CD4-positive, alpha-beta T cell (primary cell): Measurements from ENCODE around the gene PLA2G4D. TPM values are rescaled to one million over a fixed set of nuclear protein-coding genes. Genes with fewer than 3 reads are reported as not detected.

Experiments
- ATAC-seq: fragments of 200-7000 bp; cut with Tn5 transposase; one replicate; pipeline ENCODE4 v1.10.0; 2022; ENCODE audit warnings: mild to moderate bottlenecking; ENCODE audit not compliant: poor library complexity
- CTCF ChIA-PET: fragments of 350-600 bp; sonication (Branson Sonifier 250); formaldehyde crosslinking; loops from one replicate; lab custom pipeline; 2021; ENCODE audit warnings: antibody characterized with exemption, inconsistent platforms; lab: Charles Lee
- POLR2A ChIA-PET: fragments of 350-600 bp; sonication (Branson Sonifier 250); formaldehyde crosslinking; loops from one replicate; lab custom pipeline; 2021; ENCODE audit warnings: antibody characterized with exemption, inconsistent platforms; lab: Charles Lee
- DNase-seq, 14 experiments: peaks; one replicate each; pipeline ENCODE4 v3.0.0-alpha.2; 2013 to 2020; ENCODE audit warnings: mixed read lengths in 2 of 14
- H3K27ac ChIP-seq, 2 donors: one replicate each; pipeline versions ENCODE4 v1.5.1 to v1.7.0; 2013; ENCODE audit warnings: low read length in 2 of 2, low read depth in 1 of 2, mild to moderate bottlenecking in 1 of 2
- H3K27me3 ChIP-seq, 2 experiments: 1 replicate in 1 of 2; 2 replicates in 1 of 2; pipeline versions ENCODE4 v1.6.1 to v1.7.0; 2013; ENCODE audit warnings: low read length in 2 of 2, control low read depth in 1 of 2, mild to moderate bottlenecking in 1 of 2, moderate library complexity in 1 of 2; ENCODE audit not compliant: insufficient read depth in 2 of 2, control insufficient read depth in 1 of 2
- H3K36me3 ChIP-seq: one replicate; pipeline ENCODE4 v1.6.1; 2013; ENCODE audit warnings: low read length, control low read depth; ENCODE audit not compliant: insufficient read depth
- H3K4me1 ChIP-seq: one replicate; pipeline ENCODE4 v1.6.1; 2013; ENCODE audit warnings: low read length, control low read depth; ENCODE audit not compliant: insufficient read depth
- H3K4me3 ChIP-seq: one replicate; pipeline ENCODE4 v1.5.1; 2013; ENCODE audit warnings: mild to moderate bottlenecking, low read length, moderate library complexity
- H3K9me3 ChIP-seq, 2 experiments: 1 replicate in 1 of 2; 2 replicates in 1 of 2; pipeline versions ENCODE4 v1.6.1 to v1.7.0; 2013; ENCODE audit warnings: low read length in 2 of 2, mild to moderate bottlenecking in 2 of 2, control low read depth in 1 of 2, moderate library complexity in 1 of 2; ENCODE audit not compliant: control insufficient read depth in 1 of 2, insufficient read depth in 1 of 2
- H3K27ac Mint-ChIP-seq: one replicate; pipeline ENCODE4 v1.8.0; 2020; ENCODE audit warnings: mixed read lengths
- H3K27me3 Mint-ChIP-seq: one replicate; pipeline ENCODE4 v1.8.0; 2021; ENCODE audit warnings: mixed read lengths
- H3K36me3 Mint-ChIP-seq: one replicate; pipeline ENCODE4 v1.8.0; 2021; ENCODE audit warnings: low read depth, mixed read lengths
- H3K4me1 Mint-ChIP-seq: one replicate; pipeline ENCODE4 v1.8.0; 2021; ENCODE audit warnings: low read depth, mixed read lengths
- H3K4me3 Mint-ChIP-seq: one replicate; pipeline ENCODE4 v1.8.0; 2020; ENCODE audit warnings: mild to moderate bottlenecking, mixed read lengths
- H3K9me3 Mint-ChIP-seq: one replicate; pipeline ENCODE4 v1.8.0; 2020; ENCODE audit warnings: mixed read lengths
- CTCF ChIP-seq: fragments of 200-600 bp; IDR thresholded peaks from one replicate; pipeline ENCODE4 v1.8.0; 2022; ENCODE audit warnings: antibody characterized with exemption, mild to moderate bottlenecking
- intact Hi-C, 2 experiments: fragments of 100-400 bp; cut with DNase I in 1 of 2; cut with micrococcal nuclease in 1 of 2; formaldehyde crosslinking; loops; one replicate each; pipeline versions ENCODE4 v1.15.1 to v1.9.0; 2023 to 2025; cut with DNase I, micrococcal nuclease
- total RNA-seq, 174 experiments: library from RNA in 2 of 174; stranded (reverse) in 2 of 174; gene quantifications; one replicate each; pipeline ENCODE4 v1.2.3 and lab custom pipeline; 2021 to 2026

Gene PLA2G4D
- total RNA-seq, 2 experiments from 2014 or later: not detected

DNA sequence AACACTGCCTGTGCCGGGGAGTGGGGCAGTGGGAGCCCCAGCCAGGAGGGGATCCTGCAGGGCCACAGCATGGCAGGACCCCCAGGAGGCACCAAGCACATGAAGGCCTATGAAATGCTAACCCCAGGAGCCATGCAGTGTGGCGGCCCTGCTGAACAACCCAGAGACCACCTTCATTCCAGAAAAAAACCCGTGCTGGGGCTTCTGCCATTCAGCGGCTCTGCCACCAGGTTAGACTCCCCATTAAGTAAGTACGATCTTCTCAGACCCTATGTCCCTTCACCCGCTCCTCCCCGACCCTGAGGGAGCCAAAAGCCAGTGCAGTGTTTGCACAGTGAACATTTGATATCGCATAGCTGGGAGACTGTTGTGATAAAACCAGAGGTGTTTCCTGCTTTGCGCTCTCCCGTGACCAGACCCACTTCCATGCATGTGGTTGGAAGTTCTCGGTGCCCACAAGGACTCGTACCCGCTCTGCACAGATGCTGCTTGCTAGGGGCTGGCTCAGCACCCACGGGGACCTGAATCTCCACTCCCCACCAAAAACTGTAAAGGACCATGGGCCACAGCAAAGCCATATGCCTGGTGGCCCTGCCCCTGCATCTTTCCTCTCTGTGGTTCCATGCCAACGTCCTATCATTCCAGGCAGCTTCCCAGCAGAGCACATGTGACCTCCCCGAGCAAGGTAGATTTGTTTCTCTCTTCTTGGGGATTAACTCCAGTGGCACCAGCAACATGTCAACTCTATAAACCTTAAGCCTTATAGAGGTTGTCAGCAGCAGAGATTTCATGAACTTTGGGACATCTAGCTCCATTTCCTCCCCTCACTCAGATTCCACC, 5.3 kb downstream of the PLA2G4D start:
- ChIA-PET CTCF (no interaction called here), POLR2A (no interaction called here)
- no peak overlapping the region for H3K27ac Mint-ChIP-seq

DNA sequence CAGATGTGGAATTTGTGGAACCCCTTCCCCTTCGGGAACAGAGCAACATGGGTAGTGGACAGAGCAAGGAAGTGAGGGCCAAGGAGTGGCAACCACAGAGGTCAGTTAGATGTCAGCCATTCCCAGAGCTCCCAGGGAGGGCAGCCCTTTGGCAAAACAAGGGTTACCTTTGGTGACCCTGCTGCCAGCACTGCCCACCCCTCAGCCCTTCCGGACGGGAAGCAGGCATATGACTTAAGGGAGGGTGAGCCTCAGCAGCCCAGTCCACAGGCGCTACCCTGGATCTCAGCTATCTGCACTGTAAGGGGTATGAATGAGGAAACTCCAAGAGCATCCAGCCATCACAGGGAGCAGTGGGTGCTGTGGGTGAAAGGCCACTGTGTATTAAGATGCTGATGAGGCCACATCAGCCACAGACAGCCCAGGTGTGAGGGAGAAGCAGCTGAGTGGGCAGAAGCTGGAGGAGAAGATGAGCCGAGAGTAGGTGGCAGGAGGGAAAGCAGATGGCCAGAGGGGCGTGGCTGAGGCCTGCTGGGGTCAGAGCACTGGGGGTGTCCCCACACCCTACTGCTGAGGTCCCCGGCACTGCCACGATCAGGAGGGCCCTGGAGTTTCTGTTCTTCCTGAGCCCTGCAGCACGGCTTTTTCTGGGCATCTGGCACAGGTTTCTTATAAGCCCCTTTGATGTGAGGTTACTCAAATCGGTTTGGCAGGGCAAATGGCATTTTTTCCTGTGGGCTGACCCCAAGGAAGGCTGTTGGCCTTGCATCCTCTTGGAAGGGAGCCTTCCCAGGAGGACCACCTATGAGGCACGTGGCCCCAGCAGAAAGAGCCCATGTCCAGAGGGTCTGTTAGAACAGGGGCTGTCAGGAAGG, 6.2 kb downstream of the PLA2G4D start:
- Mint-ChIP-seq H3K27me3 (peaks cover 19% of the 10 kb centered on the region), H3K4me3 (no peak overlapping the region), H3K4me1 (no peaks in the 10 kb centered on the region), H3K27ac (no peak overlapping the region), H3K9me3 (no peaks in the 10 kb centered on the region), H3K36me3 (no peaks in the 10 kb centered on the region)
- intact Hi-C loops: no loop called here
- Histone ChIP-seq H3K36me3 (no peaks in the 10 kb centered on the region), H3K9me3 (no peaks in the 10 kb centered on the region), H3K27ac (no peak overlapping the region), H3K27me3 (peaks cover 0 to 3% of the 10 kb centered on the region in 2 experiments), H3K4me1 (peaks cover 15% of the 10 kb centered on the region), H3K4me3 (no peak overlapping the region)
- no peak for ATAC-seq
- no peak for DNase-seq
- no peak for TF ChIP-seq CTCF
- CTCF ChIA-PET: no interaction called here
- POLR2A ChIA-PET: no interaction called here

More for the DNA sequence above, 5.3 kb downstream of the PLA2G4D start:
- H3K4me3 ChIP-seq: no peak overlapping the region
- H3K9me3 ChIP-seq: no peaks in the 10 kb centered on the region
- no peaks in the 10 kb centered on the region for H3K9me3 Mint-ChIP-seq
- DNase-seq (no peak), ATAC-seq (no peak)
- no peaks in the 10 kb centered on the region for H3K4me1 Mint-ChIP-seq
- no peak overlapping the region for H3K4me3 Mint-ChIP-seq
- no peaks in the 10 kb centered on the region for H3K36me3 ChIP-seq
- no peak overlapping the region for H3K27ac ChIP-seq
- peaks cover 9% of the 10 kb centered on the region for H3K4me1 ChIP-seq
- TF ChIP-seq CTCF: no peak
- H3K27me3 ChIP-seq: peaks cover 0 to 3% of the 10 kb centered on the region in 2 experiments
- H3K27me3 Mint-ChIP-seq: peaks cover 14% of the 10 kb centered on the region
- H3K36me3 Mint-ChIP-seq: no peaks in the 10 kb centered on the region
- intact Hi-C loops: no loop called here

GRCh38 chr15:42087460-42087859, 6.9 kb downstream of the PLA2G4D start:
- Mint-ChIP-seq H3K27me3 (peaks cover 22% of the 10 kb centered on the region), H3K36me3 (no peaks in the 10 kb centered on the region), H3K4me1 (no peaks in the 10 kb centered on the region), H3K27ac (no peak overlapping the region), H3K4me3 (no peak overlapping the region), H3K9me3 (no peaks in the 10 kb centered on the region)
- Histone ChIP-seq H3K27ac (no peak overlapping the region), H3K36me3 (no peaks in the 10 kb centered on the region), H3K9me3 (no peaks in the 10 kb centered on the region), H3K4me3 (no peak overlapping the region), H3K27me3 (peaks cover 0 to 3% of the 10 kb centered on the region in 2 experiments), H3K4me1 (peaks cover 15% of the 10 kb centered on the region)
- DNase-seq (no peak), ATAC-seq (no peak)
- ChIA-PET CTCF (no interaction called here), POLR2A (no interaction called here)
- TF ChIP-seq CTCF: no peak
- intact Hi-C loops: no loop called here
